ENCODE results near the gene PPP1R3E.
"Not testable (repeated sequence)": the region's sequence is repeated elsewhere in the genome, so short reads cannot be mapped to it uniquely, and the experiment has no call there.

The PPP1R3E gene

GRCh38 chr14:23297611-23298277, 4.9 kb downstream of the PPP1R3E start:
- DNase-seq (ENCODE audit: low read depth): no peak

GRCh38 chr14:23297096-23297495, 5.6 kb downstream of the PPP1R3E start:
- DNase-seq (ENCODE audit: low read depth): no peak

GRCh38 chr14:23296012-23296777, 6.5 kb downstream of the PPP1R3E start:
- no peak for DNase-seq (ENCODE audit: low read depth)

GRCh38 chr14:23294734-23295561, 7.7 kb downstream of the PPP1R3E start:
- DNase-seq (ENCODE audit: low read depth): peak; percentile 63

- DNase-seq (ENCODE audit: low read depth): no peak
Observed at GRCh38 chr14:23286902-23287479, 15.7 kb downstream of the PPP1R3E start.

GRCh38 chr14:23286020-23286901, 16.4 kb downstream of the PPP1R3E start, which contains the start of gene HOMEZ:
Gene HOMEZ (minus strand): TSS chr14:23286132. CDS start chr14:23285952, 180 bp downstream.
- peak; percentile 99 for DNase-seq (ENCODE audit: low read depth)

- peak; percentile 3 for DNase-seq (ENCODE audit: low read depth)
Observed at GRCh38 chr14:23285530-23286019, 17.1 kb downstream of the PPP1R3E start.

GRCh38 chr14:23284654-23285529, 17.8 kb downstream of the PPP1R3E start:
- peak; percentile 19 for DNase-seq (ENCODE audit: low read depth)

- DNase-seq (ENCODE audit: low read depth): no peak
Observed at GRCh38 chr14:23281247-23281646, 21.4 kb downstream of the PPP1R3E start.

- not testable (repeated sequence) for DNase-seq (ENCODE audit: low read depth)
Observed at GRCh38 chr14:23277928-23278327, 24.7 kb downstream of the PPP1R3E start.

GRCh38 chr14:23277189-23277588, 25.5 kb downstream of the PPP1R3E start:
- no peak for DNase-seq (ENCODE audit: low read depth)

- DNase-seq (ENCODE audit: low read depth): no peak
Observed at GRCh38 chr14:23275412-23275811, 27.2 kb downstream of the PPP1R3E start.

- no peak for DNase-seq (ENCODE audit: low read depth)
Observed at GRCh38 chr14:23269193-23269592, 33.5 kb downstream of the PPP1R3E start.

- not testable (repeated sequence) for DNase-seq (ENCODE audit: low read depth)
Observed at GRCh38 chr14:23260849-23261248, 41.8 kb downstream of the PPP1R3E start.

GRCh38 chr14:23259426-23259825, 43.2 kb downstream of the PPP1R3E start:
- no peak for DNase-seq (ENCODE audit: low read depth)

GRCh38 chr14:23258256-23258655, 44.4 kb downstream of the PPP1R3E start:
- DNase-seq (ENCODE audit: low read depth): no peak

GRCh38 chr14:23252420-23253333, 50.0 kb downstream of the PPP1R3E start:
- no peak for DNase-seq (ENCODE audit: low read depth)

- DNase-seq (ENCODE audit: low read depth): no peak
Observed at GRCh38 chr14:23252006-23252405, 50.7 kb downstream of the PPP1R3E start.

- no peak for DNase-seq (ENCODE audit: low read depth)
Observed at GRCh38 chr14:23249824-23250223, 52.8 kb downstream of the PPP1R3E start.
